ENCODE measurements around the gene POLE4. TPM values are rescaled to one million over a fixed set of nuclear protein-coding genes. Genes with fewer than 3 reads are reported as not detected.

POLE4 gene
- total and polyA plus RNA-seq, 12 donors, result 16.7 to 93.0 (median 71.1) TPM

GRCh38 chr2:74919827-74920226 lies 38.6 kb upstream of the POLE4 start:
- 2 to 6% (median 3%) methylated on average over 15 to 34 of the region's 34 CpGs for WGBS, 4 donors
- Histone ChIP-seq H3K9me3 (replicated peaks in 1 of 3) (no peaks in the 10 kb centered on the region), H3K36me3 (replicated peaks in 1 of 2) (no peaks in the 10 kb centered on the region), H3K4me1 (replicated peaks in 1 of 2) (no peaks in the 10 kb centered on the region), H3K27ac (no peak overlapping the region), H3K27me3 (peaks cover 3% of the 10 kb centered on the region), H3K4me3 (peak overlapping the region in 1 of 4 donors; percentile 34)
- TF ChIP-seq CTCF (IDR thresholded peaks at IDR 0.05), result peak; percentile 83 to 93 (median 86)
- TF ChIP-seq POLR2A (IDR thresholded peaks at IDR 0.05), result no peak
- intact Hi-C loops (cut with DNase I), result loop anchor here (5.0 to 10.0 kb wide), 5 partner anchors 145 to 685 kb away; no protein-coding TSS in a partner anchor
- peak; percentile 46 to 76 (median 66) for DNase-seq

- intact Hi-C loops (cut with DNase I), result loop anchor here (10.0 kb wide), 2 partner anchors 494 to 684 kb away; no protein-coding TSS in a partner anchor
- WGBS, 4 donors, result 84 to 98% (median 92%) methylated on average over 2 of the region's 2 CpGs
- no peak for DNase-seq
- H3K4me1 ChIP-seq (replicated peaks in 1 of 2), result no peaks in the 10 kb centered on the region
- H3K27ac ChIP-seq, result no peak overlapping the region
- no peaks in the 10 kb centered on the region for H3K36me3 ChIP-seq (replicated peaks in 1 of 2)
- H3K9me3 ChIP-seq (replicated peaks in 1 of 3), result no peaks in the 10 kb centered on the region
- no peak overlapping the region for H3K4me3 ChIP-seq
- H3K27me3 ChIP-seq, result peaks cover 3% of the 10 kb centered on the region
- TF ChIP-seq CTCF (IDR thresholded peaks at IDR 0.05), result no peak
Observed at GRCh38 chr2:74921236-74921736, 37.2 kb upstream of the POLE4 start.

GRCh38 chr2:74922592-74923227 lies 35.7 kb upstream of the POLE4 start:
- Histone ChIP-seq H3K9me3 (replicated peaks in 1 of 3) (no peaks in the 10 kb centered on the region), H3K4me3 (no peak overlapping the region), H3K36me3 (replicated peaks in 1 of 2) (no peaks in the 10 kb centered on the region), H3K27me3 (no peaks in the 10 kb centered on the region), H3K27ac (peak overlapping the region in 1 of 5 donors; percentile 25), H3K4me1 (replicated peaks in 1 of 2) (no peaks in the 10 kb centered on the region)
- 63 to 75% (median 71%) methylated on average over 5 of the region's 5 CpGs for WGBS, 4 donors
- intact Hi-C loops (cut with DNase I), result loop anchor here (10.0 kb wide), 2 partner anchors 492 to 682 kb away; no protein-coding TSS in a partner anchor
- DNase-seq, result no peak
- TF ChIP-seq CTCF (IDR thresholded peaks at IDR 0.05), result no peak
- no peak for TF ChIP-seq POLR2A (IDR thresholded peaks at IDR 0.05)

- intact Hi-C loops (cut with DNase I), result loop anchor here (10.0 kb wide), 2 partner anchors 490 to 680 kb away; no protein-coding TSS in a partner anchor
- no peak overlapping the region for H3K27ac ChIP-seq
- no peak for DNase-seq
- H3K27me3 ChIP-seq, result no peaks in the 10 kb centered on the region
- TF ChIP-seq CTCF (IDR thresholded peaks at IDR 0.05) (no peak), POLR2A (IDR thresholded peaks at IDR 0.05) (no peak)
- H3K9me3 ChIP-seq (replicated peaks in 1 of 3), result no peaks in the 10 kb centered on the region
- no peaks in the 10 kb centered on the region for H3K4me1 ChIP-seq (replicated peaks in 1 of 2)
- H3K4me3 ChIP-seq, result no peak overlapping the region
- H3K36me3 ChIP-seq (replicated peaks in 1 of 2), result no peaks in the 10 kb centered on the region
- WGBS, 4 donors, result 90 to 95% (median 91%) methylated on average over 11 of the region's 11 CpGs
Observed at GRCh38 chr2:74924463-74925265, 33.8 kb upstream of the POLE4 start.
